T-helper 9 cell (primary cell): ENCODE measurements around the gene ROCK2.
A peak's percentile ranks its signal among the peaks of the same experiment; 100 is the strongest.

Experiments used
- DNase-seq: peaks from one replicate; pipeline ENCODE4 v3.0.0-alpha.2; 2020
- total RNA-seq, 2 donors: gene quantifications; one replicate each; lab custom pipeline; 2026; lab: John Stamatoyannopoulos, UW

ROCK2 gene
- 59.6 to 90.6 reads per million in 2 donors for total RNA-seq

DNA sequence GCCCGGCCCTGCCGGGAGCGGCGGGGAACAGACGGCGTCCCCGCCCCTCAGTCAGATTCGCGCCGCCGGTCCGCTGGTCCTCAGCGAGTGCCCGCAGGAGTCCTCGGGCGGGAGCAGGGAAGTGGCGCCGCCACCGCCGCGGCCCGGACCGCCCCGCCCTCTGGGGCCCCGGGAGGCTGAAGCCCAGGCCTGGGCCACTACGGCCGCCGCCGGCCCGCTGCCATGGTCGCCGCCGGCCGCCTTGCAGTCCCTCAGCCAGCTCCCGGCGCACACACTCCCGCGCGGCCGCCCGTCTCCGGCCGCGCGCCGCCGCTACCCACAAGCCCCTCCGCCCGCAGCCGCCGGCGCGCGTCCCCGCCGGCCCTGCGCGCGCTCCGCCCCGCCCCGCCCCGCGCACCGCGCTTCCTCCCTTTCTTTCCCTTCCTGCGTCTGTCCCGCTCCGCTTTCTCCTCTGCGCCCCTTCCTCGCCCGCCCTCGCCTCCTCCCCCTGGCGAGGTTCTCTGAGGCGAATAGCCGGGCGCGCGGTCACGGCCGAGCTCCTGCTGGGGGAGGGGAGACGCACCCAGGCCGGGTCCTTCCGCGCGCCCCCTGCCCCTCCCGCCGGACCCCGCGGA lies at the start of gene ROCK2:
TSS of gene ROCK2 (minus strand) at position 295 of the 614 bp plus-strand sequence. CDS start 500 bp downstream, outside the sequence.
- peak; percentile 51 for DNase-seq

GRCh38 chr2:11393711-11394236 lies 49.3 kb upstream of the ROCK2 start:
- DNase-seq: no peak

DNA sequence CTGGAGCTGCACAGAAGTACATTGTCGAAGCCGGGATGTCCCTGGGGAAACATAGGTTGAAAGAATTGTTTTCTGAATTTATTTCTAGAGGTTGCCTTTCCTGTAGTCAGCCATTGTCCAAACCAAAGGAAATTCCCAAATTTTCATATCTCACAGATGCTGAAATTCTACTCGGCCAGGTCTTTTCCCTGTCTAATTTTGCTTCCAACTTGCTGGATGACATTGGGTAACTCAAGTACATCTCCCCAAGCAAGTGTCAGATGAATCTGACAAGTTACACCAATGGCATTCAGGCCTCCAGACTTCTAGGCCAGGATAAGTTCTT lies 47.5 kb upstream of the ROCK2 start:
- DNase-seq: no peak

DNA sequence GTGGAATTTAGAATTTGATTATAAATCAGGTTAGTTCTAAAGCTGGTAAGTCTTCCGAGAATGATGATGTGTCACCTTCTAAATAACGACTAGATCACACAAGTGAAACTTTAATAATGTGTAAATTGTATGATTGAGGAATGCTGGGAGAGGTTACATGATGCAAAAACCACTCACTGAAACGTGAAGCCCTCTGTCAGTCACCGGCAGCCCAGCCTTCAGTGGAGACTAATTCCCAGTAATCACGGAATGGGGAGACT lies 45.9 kb upstream of the ROCK2 start:
- no peak for DNase-seq

DNA sequence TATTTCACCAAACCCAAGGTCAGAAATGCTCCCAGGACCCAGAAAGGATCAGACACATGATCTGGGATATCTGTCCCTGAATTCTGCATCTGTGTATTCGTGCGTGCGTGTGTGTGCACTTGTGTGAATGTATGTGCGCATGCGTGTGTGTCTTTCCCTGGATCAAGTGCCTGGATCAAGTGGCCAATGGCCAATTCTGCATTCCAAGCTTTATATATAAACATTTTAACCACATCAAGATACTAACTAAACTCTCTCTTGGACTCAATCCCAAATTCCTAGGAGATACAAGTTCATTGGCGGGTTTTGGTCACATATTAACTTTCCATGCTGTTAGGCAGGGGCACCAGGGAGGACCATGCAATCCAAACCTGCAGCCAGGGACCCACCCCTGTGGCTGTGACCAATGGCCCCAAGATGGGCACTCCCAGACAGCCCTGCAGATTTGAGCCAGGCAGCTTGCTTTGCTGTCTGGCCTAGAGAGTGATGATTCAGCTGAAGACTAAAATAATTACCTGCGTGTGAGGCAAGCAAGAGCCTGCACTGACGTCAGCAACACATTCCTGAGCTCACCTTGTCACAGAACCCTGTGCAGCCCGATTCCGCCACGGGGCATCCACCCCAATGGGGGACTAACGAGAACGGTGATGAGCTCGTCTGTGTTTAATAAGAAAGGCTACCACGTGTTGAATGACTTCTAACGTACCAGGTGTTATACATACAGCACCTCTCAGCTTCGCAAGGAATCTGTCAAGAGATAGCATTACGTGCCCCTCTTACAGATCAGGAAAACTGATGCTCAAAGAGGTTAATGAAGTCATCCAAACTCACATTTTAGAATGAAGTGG lies 45.3 kb upstream of the ROCK2 start:
- DNase-seq: no peak

GRCh38 chr2:11389052-11389420 lies 44.6 kb upstream of the ROCK2 start:
- DNase-seq: no peak

GRCh38 chr2:11388262-11389051 lies 44.0 kb upstream of the ROCK2 start:
- DNase-seq: no peak

DNA sequence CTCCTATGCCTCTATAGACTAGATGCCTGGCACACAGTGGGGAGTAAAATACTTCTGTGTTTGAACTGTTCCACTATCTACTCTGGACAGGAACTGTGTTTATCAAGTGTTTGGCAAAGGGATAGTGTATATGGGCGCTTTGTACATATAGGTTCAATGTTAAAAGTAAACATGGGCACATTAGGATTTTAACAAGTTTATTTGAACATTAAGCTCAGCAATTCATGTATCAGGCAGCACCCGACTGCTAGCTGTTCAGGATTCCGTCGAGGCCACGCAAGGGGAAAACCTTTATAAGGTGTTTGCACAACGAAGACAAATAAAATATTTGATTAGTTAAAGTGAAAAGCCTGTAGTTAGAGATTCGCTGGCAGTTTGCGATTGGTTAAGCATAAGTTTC lies 43.4 kb upstream of the ROCK2 start:
- DNase-seq: no peak

- DNase-seq: no peak
Measured at GRCh38 chr2:11387100-11387390, 42.6 kb upstream of the ROCK2 start.

GRCh38 chr2:11385847-11386246 lies 41.4 kb upstream of the ROCK2 start:
- DNase-seq: no peak

DNA sequence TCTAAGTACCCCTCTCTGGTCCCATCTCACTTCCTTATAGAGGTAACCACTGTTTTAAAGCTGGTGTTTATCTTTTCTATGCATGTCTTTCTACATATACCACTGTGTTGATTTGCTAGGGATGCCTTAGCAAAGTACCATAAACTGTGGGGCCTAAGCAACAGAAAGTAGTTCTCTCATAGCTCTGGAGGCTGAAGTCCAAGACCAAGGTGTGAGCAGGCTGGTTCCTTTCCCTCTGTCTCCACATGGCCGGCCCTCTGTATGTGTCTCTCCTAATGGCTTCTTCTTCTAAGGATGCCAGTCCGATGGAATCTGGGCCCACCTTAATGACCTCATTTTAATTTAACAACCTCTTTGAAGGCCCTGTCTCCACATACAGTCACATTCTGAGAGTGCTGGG lies 40.8 kb upstream of the ROCK2 start:
- no peak for DNase-seq

DNA sequence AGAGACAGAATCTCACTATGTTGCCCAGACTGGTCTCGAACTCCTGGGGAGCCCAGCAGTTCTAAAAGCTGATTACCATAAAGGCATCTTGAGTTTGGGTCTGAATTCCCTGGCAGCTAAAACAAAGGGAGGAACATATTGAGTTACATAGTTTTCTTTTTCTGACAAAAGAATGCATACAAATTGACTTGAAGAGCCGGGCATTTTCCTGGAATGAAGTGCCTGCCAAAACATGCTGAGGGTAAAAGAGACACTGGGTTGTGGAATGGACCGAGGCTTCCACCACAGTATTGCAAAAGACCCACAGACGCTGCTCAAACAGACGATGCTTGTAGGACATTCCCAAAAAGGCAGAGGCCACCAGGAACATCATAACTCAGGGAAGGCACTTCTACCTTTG lies 35.1 kb upstream of the ROCK2 start:
- DNase-seq: no peak

DNA sequence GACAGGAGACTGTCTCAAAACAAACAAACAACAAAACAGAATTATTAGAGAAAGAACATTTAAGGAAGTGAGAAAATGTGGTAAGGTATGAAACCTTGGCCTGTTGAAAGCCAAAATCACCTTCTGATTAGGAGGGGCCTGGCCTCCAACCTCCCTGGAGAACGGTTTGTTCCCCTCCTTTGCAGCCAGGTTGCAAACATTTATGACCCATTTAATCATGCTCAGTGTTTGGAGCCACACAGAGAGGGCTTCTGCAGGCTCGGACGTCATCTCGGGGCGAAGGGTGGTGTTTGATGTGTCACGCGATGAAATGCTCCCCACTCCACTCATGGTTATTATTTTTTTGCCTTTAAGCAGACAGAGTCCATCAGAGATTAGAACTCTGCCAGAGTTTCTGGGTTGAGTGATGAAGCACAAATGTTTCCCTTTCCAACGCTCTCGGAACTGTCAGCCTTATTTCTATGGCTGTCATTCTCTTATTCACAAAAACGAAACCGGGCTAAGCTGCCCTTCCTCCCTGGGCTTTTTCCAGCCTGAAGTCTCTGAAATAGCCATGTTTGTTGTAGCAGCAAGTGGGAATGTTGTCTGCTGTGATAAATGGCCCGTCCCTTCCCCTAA lies 33.6 kb upstream of the ROCK2 start:
- no peak for DNase-seq

DNA sequence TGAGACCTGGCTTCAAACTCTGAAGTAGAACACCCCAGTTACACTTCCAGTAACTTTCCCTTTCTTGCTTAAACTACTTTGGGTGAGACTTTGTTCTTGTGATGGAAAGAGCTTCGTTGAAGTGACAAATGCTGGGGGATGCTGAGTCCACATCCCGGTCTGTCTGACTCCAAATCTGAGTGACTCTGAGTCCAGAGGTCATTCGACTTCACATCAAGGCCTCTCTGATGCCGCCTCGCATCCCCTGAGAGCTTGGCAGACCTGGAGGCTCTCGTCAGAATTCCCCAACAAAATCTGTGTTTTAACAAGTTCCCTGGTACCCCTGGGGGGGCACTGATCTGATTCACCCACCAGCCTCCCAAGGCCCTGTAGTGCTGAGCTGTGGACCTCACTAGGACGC lies 31.6 kb upstream of the ROCK2 start:
- DNase-seq: no peak

- no peak for DNase-seq
Measured at GRCh38 chr2:11375689-11376027, 31.2 kb upstream of the ROCK2 start.

- no peak for DNase-seq
Measured at GRCh38 chr2:11375025-11375688, 30.7 kb upstream of the ROCK2 start.

- no peak for DNase-seq
Measured at GRCh38 chr2:11373096-11373495, 28.7 kb upstream of the ROCK2 start.

DNA sequence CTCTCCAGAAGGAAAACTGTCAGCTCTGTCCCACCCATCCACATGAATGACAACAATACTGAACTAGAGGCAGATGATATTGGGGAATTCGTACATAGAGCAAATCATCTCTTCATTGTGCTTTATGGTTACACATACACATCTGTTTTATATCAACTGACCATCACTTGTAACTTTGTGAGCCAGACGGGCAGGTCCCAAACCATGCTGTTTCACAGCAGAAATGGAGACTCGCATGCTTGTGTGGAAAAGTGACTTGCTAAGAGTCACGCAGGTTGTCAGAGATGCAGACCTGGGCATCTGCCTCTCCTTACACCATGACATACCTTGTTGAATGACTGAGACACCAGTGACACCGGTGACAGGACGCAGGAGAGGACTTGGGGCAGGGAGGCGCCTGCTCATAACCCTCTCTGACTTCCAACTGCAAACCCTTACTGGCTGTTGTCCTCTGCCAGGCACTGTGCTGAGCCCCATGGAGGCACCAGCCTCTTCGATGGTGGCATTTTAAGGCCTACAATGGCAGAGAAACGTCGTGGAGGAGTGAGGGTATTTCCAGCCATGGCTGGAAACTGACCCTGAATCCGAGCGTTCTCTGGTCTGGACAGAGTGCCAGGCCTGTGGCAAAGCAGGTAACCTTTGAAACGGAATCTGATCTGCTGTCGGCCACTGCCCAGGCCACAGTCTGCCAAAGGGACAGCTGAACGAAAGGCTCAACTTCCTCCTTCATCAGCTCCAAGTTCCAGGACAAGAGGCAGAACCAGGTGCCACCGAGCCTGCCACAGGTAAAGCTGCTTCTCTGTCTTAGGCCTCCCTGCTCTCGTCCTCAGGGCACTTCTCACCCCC lies 26.9 kb upstream of the ROCK2 start:
- no peak for DNase-seq

DNA sequence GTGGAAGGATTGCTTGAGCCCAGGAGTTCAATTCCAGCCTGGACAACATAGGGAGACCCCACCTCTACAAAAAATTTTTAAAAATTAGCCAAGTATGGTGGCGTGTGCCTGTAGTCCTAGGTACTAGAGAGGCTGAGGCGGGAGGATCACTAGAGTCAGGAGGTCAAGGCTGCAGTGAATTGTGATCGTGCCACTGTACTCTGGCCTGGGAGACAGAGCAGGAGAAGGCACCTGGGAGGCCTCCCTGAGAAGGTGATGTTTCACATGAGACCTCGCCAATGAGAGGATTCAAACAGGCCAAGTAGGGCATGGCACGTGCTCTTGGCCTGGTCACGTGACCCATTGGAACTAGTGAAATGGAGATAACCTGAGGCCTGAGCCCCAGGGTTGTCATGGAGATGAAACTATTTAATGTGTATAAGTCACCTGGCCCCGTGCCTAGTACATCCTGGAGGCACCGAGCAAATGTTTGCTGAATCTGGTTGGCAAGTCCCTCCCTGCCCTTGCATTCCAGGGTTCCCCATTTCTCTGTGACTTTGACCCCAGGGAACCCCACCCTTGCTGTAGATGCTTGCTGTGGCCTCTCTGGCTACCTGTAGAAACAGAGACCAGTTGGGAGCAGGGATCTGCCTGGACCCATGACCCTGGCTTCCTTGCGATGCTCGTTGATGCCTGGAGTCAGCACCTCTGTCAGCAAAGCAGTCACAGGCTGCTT lies 26.1 kb upstream of the ROCK2 start:
- DNase-seq: no peak

- DNase-seq: no peak
Measured at GRCh38 chr2:11368059-11368572, 23.7 kb upstream of the ROCK2 start.

DNA sequence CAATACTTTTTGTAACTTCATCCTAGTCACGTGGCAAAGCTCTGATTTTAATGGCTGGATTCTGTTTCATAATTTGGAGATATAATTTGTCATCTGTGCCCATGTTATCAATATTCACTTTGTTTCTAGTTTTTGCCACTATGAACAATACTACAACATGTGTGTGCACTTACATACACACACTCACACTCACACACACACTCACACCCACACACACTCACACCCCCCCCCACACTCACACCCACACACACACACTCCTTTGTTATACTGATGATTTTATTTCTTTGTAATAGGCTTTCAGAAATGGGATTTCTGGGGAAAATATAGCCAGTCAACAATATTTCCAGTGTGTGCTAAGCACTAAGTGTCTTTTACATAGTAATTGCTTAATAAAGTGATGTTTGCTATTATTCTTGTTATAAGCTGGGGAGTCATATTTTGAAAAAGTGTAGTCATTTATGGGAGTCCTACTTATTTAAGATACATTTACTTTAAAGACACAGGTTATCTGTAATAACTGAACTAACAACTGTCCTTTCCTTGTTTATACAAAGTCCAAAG lies 22.8 kb upstream of the ROCK2 start:
- DNase-seq: no peak
